HG02884 (cell line): ENCODE data around the gene TMBIM4.
A peak's percentile ranks its signal among the peaks of the same experiment; 100 is the strongest.
"Not testable (repeated sequence)": the region's sequence is repeated elsewhere in the genome, so short reads cannot be mapped to it uniquely, and the experiment has no call there.

Source experiments
- ATAC-seq: cut with Tn5 transposase; IDR thresholded peaks from one replicate; pipeline ENCODE4 v1.9.1; 2021; ENCODE audit warnings: mild to moderate bottlenecking, moderate library complexity; ENCODE audit not compliant: unreplicated experiment

Gene TMBIM4, protein sequence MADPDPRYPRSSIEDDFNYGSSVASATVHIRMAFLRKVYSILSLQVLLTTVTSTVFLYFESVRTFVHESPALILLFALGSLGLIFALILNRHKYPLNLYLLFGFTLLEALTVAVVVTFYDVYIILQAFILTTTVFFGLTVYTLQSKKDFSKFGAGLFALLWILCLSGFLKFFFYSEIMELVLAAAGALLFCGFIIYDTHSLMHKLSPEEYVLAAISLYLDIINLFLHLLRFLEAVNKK

DNA sequence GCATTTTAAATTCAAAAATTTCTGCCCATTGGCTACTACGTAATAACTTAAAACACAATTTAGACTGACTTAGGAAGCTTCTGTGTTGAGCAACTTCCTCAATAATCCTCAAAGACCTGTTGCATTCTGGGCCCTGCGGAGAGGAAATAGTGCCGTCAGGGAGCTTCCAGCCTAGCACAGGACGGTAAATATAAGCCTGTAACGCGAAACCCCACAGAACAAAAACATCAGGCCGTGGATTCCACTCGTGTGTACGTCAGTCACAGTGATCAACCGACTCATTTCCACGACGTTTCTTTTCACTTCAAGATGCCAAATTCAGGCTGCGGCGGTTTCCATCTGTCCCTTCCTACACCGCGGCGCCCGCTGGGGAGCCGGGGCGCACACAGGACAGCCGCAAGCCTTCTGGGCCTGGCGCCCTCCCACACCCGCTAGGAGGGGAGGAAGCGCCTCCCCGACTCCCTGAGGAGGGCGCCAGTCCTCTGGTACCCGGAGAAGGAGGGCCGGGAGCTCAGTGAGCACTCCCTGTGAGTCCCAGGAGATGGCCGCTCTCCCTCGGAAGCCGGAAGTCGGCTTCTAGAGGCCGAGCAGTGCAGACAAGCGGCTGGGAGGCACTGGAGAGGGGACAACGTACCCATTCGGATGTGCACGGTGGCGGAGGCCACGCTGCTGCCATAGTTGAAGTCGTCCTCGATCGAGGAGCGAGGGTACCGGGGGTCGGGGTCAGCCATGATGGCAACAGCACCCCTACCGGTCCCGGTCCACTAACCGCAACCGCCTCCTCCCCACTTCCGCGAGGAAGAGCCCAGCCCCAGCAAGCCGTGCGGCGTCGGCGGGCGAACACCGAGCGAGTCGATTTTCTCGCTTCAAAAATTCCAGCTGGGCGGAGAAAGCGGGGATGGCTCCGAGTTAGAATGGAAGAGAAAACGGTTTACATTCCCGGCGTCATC lies at the start of gene TMBIM4:
TSS of gene TMBIM4 (minus strand) at position 776 of the 950 bp plus-strand sequence. CDS start at position 731, 45 bp downstream.
- ATAC-seq: peak; percentile 79

DNA sequence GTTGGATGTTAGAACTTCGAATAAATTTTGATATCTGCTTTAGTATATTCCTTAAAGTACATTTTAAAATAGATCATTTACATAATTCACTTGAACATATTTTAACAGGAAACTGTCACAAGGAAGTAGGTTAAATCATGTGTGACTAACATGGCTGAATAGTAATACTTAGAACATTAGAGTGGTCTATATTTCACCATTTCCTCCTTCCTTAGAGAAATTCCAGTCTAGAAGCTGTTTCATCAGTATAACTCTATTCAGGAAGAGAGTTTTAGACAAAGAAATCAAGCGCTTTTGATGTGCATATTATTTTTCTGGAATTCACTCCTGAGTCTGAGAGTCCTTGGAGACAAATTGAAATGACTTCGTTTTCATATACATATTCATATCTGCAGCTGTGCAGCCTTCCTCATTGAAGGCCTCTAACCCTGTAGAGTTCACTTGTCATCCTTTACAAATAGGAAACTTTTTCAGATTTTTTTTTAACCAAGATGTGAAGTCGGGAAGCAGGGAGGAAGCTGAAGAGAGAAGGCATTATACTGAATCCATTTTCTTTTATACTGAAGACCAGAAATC lies 47.6 kb upstream of the TMBIM4 start:
- ATAC-seq: no peak

DNA sequence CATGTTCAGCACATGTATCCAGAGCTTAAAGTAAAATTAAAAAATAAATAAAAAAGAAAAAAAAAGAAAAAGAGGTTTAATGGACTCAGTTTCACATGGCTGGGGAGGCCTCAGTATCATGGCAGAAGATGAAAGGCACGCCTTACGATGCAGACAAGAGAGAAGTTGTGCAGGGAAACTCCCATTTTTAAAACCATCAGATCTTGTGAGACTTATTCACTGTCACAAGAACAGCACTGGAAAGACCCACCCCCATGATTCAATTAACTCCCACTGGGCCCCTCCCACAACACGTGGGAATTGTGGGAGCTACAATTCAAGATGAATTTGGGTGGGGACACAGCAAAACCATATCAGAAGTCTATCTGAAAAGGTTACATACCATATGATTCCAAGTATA lies 43.2 kb upstream of the TMBIM4 start:
- not testable (repeated sequence) for ATAC-seq

DNA sequence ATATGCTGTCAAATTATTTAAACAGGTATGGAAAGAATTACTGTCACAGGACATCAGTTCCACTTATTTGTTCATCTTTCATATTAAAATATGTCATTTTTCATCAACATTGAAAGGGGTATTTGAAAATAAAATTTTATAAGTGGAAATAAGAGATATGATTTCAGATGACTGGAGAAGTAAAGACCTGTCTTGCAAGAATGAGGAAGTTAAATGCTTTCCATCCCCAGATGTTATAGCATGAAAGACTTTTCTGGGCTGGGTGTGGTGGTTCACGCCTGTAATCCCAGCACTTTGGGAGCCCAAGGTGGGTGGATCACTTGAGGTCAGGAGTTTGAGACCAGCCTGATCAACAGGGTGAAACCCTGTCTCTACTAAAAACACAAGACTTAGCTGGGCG lies 41.8 kb upstream of the TMBIM4 start:
- not testable (repeated sequence) for ATAC-seq

DNA sequence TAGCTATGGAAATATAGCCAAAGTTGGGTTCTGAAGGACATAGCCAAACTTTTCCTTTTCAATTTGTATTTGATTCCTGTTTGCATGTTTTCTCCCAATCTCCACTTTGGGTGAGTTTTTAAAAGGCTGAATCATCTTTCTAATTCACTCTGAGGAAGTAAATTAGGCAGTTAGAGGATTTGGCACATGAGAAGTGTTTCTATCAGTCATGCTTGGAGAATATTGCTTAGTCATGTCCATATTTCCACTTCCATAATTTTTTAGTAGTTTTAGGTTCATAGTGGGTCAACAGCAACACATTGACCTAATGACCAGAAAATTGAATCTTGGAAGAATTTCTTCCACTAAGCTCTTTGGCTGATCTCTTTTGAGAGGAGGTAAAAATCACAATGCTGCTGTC lies 41.0 kb upstream of the TMBIM4 start:
- no peak for ATAC-seq

DNA sequence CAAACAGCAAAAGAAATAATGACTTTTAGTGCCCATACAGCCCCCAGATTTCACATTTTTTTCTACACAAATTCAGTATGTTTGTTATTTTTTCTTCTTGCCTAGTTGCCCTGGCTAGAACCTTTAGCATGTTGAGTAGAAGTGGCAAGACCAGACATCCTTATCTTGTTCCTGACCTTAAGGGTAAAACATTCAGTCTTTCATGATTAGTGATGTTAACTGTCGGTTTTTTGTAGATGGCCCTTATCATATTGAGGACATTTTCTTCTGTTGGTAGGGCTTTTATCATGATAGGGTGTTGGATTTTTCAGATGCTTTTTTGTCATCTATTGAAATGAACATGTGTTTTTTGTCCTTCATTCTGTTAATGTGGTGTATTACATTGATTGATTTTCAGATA lies 36.3 kb upstream of the TMBIM4 start:
- ATAC-seq: no peak

DNA sequence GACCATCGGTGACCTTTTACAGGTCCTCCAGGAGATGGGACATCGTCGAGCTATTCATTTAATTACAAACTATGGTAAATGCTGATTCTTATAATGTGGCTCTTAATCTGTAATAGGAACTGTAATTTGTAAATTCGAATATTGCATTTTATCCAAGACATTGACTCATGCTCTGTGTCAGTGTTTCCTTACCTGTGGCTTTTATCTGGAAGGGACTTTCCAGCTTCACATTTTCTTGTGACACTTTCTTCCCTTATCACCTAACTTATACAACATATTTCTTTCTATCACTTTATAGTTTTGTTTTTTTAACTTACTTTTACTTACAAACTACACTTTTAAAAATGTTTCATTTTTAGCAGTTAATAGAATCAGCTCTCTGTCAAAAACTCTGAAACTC lies 34.0 kb upstream of the TMBIM4 start:
- no peak for ATAC-seq

DNA sequence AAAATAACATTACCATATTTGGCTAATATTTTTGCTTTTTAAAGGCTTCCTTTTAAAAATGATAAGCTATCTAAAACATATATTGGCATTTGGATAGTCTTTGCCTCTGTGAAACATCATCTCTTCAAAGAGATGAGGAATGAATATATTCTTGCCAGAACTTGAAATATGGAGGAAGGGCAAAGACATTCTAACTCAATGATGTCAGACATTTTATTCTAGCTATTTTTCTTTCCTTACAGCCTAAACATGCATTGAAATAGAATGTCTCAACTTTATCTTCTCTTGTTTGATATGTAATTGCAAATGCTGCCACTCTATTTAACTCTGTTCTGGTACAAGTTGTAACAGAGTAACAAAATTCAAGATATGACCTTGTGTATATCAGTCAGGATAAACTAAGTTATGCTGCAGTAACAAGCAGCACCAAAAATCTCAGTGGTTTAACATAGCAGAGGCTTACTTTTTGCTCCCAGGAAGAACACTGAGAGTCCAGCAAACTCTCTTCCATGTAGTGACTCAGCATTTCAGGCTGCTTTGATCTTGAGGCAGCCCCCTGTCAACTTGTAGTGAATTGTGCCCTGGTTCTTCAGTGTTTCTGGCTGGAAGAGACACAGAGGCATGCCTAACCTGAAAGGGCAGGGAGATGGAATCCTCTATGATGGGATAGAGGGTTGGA lies 30.2 kb upstream of the TMBIM4 start:
- ATAC-seq: no peak

DNA sequence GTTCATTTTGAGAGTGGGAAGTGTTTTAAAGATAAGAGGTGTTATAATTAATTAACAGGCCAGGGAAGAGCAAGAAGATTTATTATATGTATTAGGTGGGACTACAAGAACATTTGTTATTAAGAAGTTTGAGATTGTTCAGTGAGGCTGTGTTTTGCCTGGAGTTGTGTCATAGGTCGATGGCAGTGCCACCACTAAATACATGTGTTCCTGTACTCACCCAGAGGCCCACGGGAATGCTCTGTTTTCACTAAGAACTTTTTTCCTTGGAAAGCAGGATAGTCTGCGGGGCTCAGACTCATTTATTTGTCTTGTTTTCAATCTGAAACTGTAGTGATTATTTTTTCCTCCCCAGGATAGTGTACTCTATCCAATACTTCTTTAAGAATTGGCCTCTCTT lies 29.3 kb upstream of the TMBIM4 start:
- no peak for ATAC-seq

DNA sequence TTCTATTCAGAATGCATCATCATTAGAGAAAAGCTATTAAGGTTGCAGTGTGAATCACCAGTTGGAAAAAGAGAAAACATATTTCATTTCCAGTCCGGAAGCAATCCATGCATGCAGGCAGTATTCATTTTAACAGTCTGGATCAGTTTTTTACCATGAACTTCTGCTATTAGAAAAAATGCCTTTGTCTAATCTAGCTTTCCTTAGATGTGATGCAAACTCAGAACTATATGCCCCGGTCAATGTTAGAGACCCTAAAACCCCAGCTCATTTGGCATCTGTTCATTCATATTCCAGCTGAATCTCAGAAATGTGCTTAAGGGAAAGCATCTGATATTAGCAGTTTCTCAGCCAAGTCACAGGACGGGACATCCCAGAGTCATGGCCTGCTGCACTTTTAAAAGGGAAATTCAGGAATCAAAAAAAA lies 27.7 kb upstream of the TMBIM4 start:
- no peak for ATAC-seq

DNA sequence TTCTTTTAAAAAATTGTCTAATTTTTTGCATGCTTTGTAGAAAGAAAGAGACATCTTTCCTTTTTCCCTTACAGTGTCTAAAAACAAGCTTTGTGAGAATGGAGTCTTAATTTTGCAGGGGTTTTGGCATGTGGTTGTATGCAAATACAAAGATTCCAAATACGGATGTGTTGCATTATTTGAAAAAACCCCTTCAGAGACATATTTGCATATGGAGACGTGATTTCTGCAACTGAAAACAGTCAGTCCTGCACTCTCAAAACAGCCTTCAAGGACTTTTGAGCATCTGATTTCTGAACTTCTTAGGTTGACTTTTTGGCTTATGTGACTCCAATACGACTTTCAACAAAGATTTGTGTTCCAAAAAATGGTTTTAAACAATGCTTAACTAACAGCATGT lies 27.0 kb upstream of the TMBIM4 start:
- peak; percentile 96 for ATAC-seq

DNA sequence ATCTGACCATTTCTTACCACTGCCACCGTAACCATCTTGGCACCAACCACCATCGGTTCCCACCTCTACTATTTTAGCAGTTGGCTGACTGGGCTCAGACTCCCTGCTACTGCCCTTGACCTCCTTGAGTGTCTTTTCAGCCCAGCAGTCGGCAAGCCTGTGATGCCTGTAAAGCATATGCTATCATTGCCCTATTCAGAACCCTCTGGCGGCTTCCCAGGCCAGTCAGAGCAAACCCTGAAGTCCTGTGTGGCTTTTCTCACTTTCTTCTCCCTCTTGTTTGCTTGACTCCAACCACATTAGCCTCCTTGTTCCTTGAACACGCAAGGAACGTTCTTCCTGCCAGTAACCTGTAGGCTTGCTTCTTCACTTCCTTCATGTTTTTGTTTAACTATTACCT lies 25.4 kb upstream of the TMBIM4 start:
- no peak for ATAC-seq

DNA sequence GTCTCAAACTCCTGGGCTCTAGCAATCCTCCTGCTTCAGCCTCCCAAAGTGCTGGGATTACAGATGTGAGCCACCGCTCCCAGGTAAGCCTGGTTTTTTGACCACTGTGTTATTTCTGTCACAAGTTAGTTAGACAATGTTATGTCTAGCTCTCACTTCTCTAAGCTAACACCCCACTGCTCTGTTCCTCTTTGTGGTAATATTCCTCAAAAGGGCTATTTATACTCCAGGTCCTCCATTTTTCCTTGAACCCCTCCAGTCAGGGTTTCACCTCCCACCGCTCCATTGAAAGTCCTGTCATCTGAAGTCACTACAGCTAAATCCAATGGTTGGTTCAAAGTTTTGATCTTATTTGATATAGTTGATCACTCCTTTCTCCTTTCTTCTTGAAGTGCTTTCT lies 24.3 kb upstream of the TMBIM4 start:
- ATAC-seq: no peak

DNA sequence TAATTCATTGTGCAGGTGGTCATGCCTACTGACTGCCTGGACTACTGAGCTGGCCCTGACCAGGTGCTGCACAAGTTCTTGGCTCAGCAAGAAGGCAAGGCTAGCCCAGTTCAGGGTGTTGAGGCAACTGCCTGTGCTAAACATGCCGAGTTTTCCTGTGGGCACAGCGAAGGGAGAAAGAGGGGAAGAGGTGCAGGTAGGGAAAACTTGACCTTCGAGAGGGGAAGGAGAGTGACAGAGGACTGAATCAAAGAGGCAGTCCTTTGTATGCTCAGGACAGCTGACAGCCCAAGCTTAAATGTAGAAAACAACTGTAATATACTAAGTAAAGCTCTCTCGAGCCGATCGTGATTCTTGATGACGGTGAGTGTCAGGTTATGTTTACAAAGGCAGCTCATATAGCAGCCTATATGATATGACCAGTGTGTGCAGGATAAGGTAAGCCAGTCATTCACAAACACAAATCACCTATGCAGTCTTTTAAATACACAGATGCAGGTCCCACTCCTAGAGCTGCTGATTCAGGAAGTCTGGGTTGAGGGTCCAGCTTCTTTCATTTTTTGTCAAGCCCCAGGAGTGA lies 21.8 kb upstream of the TMBIM4 start:
- no peak for ATAC-seq

DNA sequence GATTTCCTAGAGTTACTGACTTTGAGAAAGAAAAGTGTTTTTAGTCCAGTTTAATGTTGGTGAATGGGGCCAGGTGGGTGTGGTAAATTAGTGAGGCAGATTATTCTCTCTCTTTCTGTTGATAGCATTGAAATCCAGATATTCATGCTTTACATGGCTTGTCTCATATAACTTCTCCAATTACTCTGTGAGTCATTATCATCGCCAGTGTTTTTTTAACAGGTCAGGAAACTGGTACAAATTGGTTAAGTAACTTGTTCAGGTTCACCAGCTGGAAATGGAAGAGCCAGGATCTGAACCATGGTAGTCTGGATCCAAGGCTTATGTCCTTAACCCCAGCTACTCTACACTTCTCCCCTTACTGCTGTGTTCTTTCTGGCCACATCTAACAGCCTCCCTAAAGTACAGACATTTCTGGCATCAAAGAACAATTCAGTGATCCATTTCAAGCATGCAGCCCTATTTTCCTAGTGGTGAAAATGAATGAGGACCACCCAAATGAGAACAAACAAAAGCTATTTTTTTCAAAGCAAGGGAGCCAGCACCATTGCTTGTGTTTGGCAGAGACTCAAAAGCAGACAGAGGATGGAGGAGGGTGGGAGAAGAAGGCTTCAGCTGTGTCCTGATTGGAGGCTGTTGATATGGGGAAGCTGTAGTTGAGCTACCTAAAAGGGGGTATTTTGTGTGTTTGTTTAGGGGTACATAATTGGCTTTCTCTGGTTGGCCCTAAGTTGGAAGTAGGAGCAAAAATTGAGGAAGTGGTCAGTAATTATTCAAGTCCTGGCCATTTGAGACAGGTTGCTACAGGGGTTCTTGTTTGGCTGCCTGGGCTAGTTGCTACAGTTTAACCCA lies 20.9 kb upstream of the TMBIM4 start:
- ATAC-seq: no peak

DNA sequence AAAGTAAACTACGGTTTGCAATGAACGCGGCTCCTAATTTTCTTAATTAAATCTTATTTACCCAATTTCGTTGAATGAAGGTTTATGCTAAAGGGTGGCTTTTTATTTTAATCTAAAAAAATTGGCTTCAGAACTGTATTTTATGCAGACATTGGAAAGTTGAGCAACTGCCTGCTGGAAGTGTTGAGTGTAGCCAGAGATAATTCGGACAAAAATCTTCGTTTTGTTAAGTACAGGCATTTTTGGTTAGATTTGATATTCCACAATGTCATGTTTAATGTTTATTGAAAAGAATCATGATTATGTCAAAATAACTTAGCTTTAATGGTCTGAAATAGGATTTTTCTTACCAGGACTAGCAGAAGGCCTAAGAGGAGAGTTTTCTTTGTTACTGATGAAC lies 20.1 kb upstream of the TMBIM4 start:
- no peak for ATAC-seq

DNA sequence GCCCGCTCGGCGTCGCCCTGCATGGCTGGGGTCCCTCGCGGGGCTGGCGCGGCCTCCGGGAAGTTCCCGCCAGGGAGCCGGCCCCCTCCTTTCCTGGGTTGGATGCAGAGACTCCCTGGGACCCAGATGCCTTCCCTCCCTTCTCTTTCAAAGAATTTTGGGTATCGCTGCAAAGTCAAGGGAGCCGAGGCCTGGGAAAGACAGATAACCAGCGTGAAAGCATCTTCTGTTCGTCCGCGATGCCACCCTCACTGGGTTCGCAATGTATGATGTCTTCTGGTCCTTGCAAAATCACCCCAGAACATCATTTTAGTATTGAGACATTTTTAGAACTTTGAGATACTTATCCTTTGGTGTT lies 19.7 kb upstream of the TMBIM4 start:
- no peak for ATAC-seq

DNA sequence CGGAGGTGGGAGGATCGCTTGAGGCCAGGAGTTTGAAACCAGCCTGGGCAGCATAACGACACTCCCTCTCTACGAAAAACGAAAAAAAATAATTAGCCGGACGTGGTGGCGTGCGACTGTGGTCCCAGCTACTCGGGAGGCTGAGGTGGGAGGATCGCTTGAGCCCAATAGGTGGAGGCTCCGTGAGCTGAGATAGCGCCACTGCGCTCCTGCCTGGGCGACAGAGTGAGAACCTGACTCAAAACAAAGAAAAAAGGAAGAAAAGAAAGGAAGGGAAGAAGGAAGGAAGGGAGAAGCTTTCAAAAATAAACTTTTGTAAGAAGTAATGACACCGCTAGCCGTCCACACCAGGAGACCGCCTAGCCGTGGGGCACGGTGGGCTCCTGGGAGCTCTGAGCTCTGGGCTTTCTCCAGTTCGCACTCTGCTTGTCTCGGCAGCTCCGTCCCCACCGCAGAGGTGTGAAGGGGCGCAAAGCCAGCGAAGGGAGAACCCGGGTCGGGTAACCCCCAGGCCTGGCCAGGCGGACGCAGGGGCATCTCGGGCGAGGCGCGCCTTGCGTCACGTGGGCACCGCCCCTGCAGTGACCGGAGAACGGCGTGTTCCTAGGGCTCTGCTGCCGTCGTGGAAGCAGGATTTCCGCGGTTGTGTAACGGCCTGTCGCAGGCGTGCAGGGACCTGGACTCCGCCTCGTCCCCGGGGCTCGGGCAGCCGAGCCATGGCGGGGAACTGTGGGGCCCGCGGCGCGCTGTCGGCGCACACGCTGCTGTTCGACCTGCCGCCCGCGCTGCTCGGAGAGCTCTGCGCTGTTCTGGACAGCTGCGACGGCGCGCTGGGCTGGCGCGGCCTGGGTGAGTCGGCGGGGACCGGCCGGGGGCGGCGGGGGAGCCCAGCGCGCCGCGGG lies 19.0 kb upstream of the TMBIM4 start, which contains the start of gene IRAK3:
TSS of gene IRAK3 (plus strand) at position 631 of the 902 bp plus-strand sequence. CDS start at position 717, 86 bp downstream.
- ATAC-seq: peak; percentile 60

DNA sequence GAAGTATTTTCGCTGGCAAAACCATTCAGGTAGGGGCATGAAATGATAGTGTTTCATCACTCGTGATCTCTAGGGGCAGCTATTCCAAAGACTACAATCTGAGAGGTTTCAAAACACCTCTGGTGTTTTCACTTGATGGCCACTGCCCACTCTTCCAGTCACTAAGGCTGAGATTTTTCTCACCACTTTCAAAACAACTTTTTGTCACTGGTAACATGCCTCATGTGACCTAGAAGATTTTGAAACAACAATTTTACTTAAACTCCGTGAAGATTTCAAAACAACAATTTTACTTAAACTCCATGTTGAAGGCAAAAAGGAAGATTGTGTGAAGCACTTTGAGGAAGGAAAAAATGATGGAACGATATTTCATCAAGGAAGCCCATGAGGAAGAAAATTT lies 18.0 kb upstream of the TMBIM4 start:
- no peak for ATAC-seq
